ENCODE data around the gene SLC10A3. TPM values are rescaled to one million over a fixed set of nuclear protein-coding genes. Genes with fewer than 3 reads are reported as not detected.
A peak's percentile ranks its signal among the peaks of the same experiment; 100 is the strongest.

Gene SLC10A3
- total and polyA plus RNA-seq, 4 experiments from 2014 or later = 22.5 to 62.3 (median 42.6) TPM

DNA sequence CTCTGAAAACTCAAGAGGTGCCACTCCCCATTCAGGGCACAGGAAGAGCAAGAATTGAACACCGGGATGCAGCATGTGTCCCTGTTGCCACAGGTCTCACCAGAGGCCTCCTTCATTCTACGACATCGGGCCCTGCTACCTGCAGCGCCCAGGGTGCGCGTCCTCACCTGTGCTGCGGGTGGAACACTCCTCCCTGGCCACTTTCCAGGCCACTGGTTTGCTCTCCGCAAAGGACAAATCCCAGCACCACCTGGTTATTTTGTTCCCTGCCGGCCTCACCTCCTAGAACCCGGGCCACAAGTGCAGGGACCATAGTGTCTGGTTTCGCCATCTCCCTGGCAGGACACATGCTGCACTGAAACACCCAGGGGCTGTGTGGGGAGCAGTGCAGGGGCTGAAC, 39.9 kb upstream of the SLC10A3 start:
- DNase-seq = no peak
- Mint-ChIP-seq H3K27me3 (no peaks in the 10 kb centered on the region), H3K4me1 (peaks cover 13 to 37% (median 22%) of the 10 kb centered on the region in 4 donors), H3K36me3 (peaks cover 0 to 13% of the 10 kb centered on the region in 2 donors), H3K9me3 (peaks cover 0 to 2% (median 0%) of the 10 kb centered on the region in 8 donors), H3K27ac (peak overlapping the region in 1 of 7 donors; percentile 25), H3K4me3 (no peak overlapping the region)
- Histone ChIP-seq H3K27me3 (ENCODE audit: insufficient read depth, low read length) (no peaks in the 10 kb centered on the region), H3K9me3 (ENCODE audit: control insufficient read depth in 1 of 2, low read length in 2 of 2) (no peaks in the 10 kb centered on the region), H3K4me1 (ENCODE audit: insufficient read depth, low read length) (peaks cover 28% of the 10 kb centered on the region), H3K36me3 (ENCODE audit: insufficient read depth, low read length) (peaks cover 3% of the 10 kb centered on the region), H3K27ac (ENCODE audit: low read depth, low read length) (no peak overlapping the region), H3K4me3 (ENCODE audit: low read length in 2 of 2) (no peak overlapping the region)
- intact Hi-C loops (cut with micrococcal nuclease) = no loop called here
- CTCF ChIA-PET (ENCODE audit: partially characterized antibody) = interaction anchor here (1.3 kb wide), 1 partner anchor 517 kb away, joined by 4 read pairs; no protein-coding TSS in a partner anchor
- POLR2A ChIA-PET (ENCODE audit: partially characterized antibody) = interaction anchor here (1.2 kb wide), 1 partner anchor 71 kb away, joined by 4 read pairs; no protein-coding TSS in a partner anchor

DNA sequence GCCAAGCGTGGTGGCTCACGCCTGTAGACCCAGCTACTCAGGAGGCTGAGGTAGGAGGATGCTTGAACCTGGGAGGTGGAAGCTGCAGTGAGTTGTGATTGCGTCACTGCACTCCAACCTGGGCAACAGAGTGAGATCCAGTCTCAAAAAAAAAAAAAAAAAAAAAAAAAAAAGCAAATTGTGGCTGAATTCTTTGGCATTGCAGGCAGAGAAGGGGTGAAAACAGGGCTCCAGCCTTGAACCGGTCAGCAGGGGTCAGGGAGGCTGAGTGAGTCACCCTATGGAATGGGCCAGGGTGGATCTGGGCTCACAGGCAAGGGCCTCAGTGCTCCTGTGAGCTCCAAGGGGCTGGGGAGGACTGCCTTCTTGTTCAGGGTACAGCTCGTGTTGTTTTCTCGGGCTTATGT, 38.8 kb upstream of the SLC10A3 start:
- POLR2A ChIA-PET (ENCODE audit: partially characterized antibody) = interaction anchor here (1.2 kb wide), 1 partner anchor 70 kb away, joined by 4 read pairs; no protein-coding TSS in a partner anchor
- Mint-ChIP-seq H3K4me1 (peaks cover 11 to 28% (median 16%) of the 10 kb centered on the region in 4 donors), H3K36me3 (peaks cover 0 to 6% of the 10 kb centered on the region in 2 donors), H3K27me3 (no peaks in the 10 kb centered on the region), H3K4me3 (peak overlapping the region in 1 of 8 donors; percentile 31), H3K27ac (no peak overlapping the region), H3K9me3 (peaks cover 0 to 2% (median 0%) of the 10 kb centered on the region in 8 donors)
- Histone ChIP-seq H3K27me3 (ENCODE audit: insufficient read depth, low read length) (no peaks in the 10 kb centered on the region), H3K9me3 (ENCODE audit: control insufficient read depth in 1 of 2, low read length in 2 of 2) (no peaks in the 10 kb centered on the region), H3K4me1 (ENCODE audit: insufficient read depth, low read length) (peaks cover 23% of the 10 kb centered on the region), H3K4me3 (ENCODE audit: low read length in 2 of 2) (no peak overlapping the region), H3K36me3 (ENCODE audit: insufficient read depth, low read length) (no peaks in the 10 kb centered on the region), H3K27ac (ENCODE audit: low read depth, low read length) (no peak overlapping the region)
- CTCF ChIA-PET (ENCODE audit: partially characterized antibody) = interaction anchor here (0.7 to 1.3 kb wide), 2 partner anchors 34 to 516 kb away, joined by 4 to 5 read pairs; no protein-coding TSS in a partner anchor
- no peak for DNase-seq
- intact Hi-C loops (cut with micrococcal nuclease) = no loop called here

DNA sequence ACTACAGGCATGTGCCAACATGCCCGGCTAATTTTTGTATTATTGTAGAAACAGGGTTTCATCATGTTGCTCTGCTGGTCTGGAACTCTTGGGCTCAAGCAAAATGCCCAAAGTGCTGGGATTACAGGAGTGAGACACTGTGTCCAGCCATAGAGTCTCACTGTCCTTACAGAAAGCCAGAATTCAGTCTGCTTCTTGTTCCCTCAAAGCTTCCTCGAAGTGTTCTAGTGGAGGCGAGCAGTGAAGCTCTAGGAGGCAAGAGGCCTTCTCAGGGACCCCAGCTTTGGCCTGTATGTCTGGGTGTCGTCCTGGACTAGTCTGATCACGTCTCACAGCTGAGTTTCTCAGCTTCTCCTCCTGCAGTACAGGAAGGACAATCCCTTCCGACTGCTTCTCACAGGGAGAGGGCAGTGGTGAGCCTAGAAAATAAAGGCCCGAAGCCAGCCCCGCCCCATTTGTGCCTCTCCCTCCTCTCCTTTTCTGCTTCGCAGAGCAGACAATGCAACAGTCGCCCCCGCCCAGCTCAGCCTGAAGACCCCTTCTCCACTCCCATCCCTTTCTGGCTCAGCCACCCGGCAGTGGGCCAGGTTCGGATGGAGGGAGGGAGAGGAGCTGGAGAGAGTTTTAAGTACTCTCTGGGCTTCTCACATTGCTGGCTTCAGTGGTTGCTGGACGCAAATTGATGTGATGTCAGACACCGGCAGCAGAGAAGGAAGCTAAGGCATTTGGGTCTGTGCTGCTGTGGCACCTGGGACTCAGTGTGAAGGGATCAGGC, 36.7 kb upstream of the SLC10A3 start:
- no peaks in the 10 kb centered on the region for H3K9me3 ChIP-seq (ENCODE audit: control insufficient read depth in 1 of 2, low read length in 2 of 2)
- Mint-ChIP-seq H3K9me3 (peaks cover 0 to 2% (median 0%) of the 10 kb centered on the region in 8 donors), H3K36me3 (peaks cover 0 to 4% of the 10 kb centered on the region in 2 donors), H3K27me3 (no peaks in the 10 kb centered on the region), H3K4me1 (peaks cover 11 to 23% (median 16%) of the 10 kb centered on the region in 4 donors), H3K4me3 (peak overlapping the region in 5 of 8 donors; percentile 12 to 63 (median 52)), H3K27ac (peak overlapping the region in 6 of 7 donors; percentile 22 to 77 (median 68))
- CTCF ChIA-PET (ENCODE audit: partially characterized antibody) = interaction anchor here (0.7 to 1.7 kb wide), 18 partner anchors 8 to 583 kb away, joined by 3 to 11 read pairs (median 4); partner anchors contain the start of genes FAM3A, RENBP, RPL10 and SLC10A3
- no peaks in the 10 kb centered on the region for H3K27me3 ChIP-seq (ENCODE audit: insufficient read depth, low read length)
- no peak overlapping the region for H3K4me3 ChIP-seq (ENCODE audit: low read length in 2 of 2)
- intact Hi-C loops (cut with micrococcal nuclease) = no loop called here
- peak; percentile 43 to 65 (median 47) for DNase-seq
- no peaks in the 10 kb centered on the region for H3K36me3 ChIP-seq (ENCODE audit: insufficient read depth, low read length)
- POLR2A ChIA-PET (ENCODE audit: partially characterized antibody) = interaction anchor here (0.6 to 3.2 kb wide), 17 partner anchors 11 to 600 kb away, joined by 3 to 31 read pairs (median 3); partner anchors contain the start of genes ATP6AP1, FAM3A, IKBKG and LAGE3
- peak overlapping the region; percentile 31 for H3K27ac ChIP-seq (ENCODE audit: low read depth, low read length)
- peaks cover 23% of the 10 kb centered on the region for H3K4me1 ChIP-seq (ENCODE audit: insufficient read depth, low read length)

- Histone ChIP-seq H3K27ac (ENCODE audit: low read depth, low read length) (no peak overlapping the region), H3K27me3 (ENCODE audit: insufficient read depth, low read length) (no peaks in the 10 kb centered on the region), H3K4me3 (ENCODE audit: low read length in 2 of 2) (no peak overlapping the region), H3K4me1 (ENCODE audit: insufficient read depth, low read length) (peaks cover 23% of the 10 kb centered on the region), H3K36me3 (ENCODE audit: insufficient read depth, low read length) (no peaks in the 10 kb centered on the region), H3K9me3 (ENCODE audit: control insufficient read depth in 1 of 2, low read length in 2 of 2) (no peaks in the 10 kb centered on the region)
- H3K9me3 Mint-ChIP-seq = no peaks in the 10 kb centered on the region
- H3K36me3 Mint-ChIP-seq = no peaks in the 10 kb centered on the region
- no peaks in the 10 kb centered on the region for H3K27me3 Mint-ChIP-seq
- peak overlapping the region in 5 of 8 donors; percentile 6 to 62 (median 39) for H3K4me3 Mint-ChIP-seq
- no peak for DNase-seq
- peaks cover 11 to 23% (median 16%) of the 10 kb centered on the region in 4 donors for H3K4me1 Mint-ChIP-seq
- H3K27ac Mint-ChIP-seq = peak overlapping the region in 6 of 7 donors; percentile 2 to 81 (median 48)
- ChIA-PET POLR2A (ENCODE audit: partially characterized antibody) (interaction anchor here (0.8 to 3.2 kb wide), 6 partner anchors 10 to 127 kb away, joined by 3 to 31 read pairs (median 8); partner anchors contain the start of genes ATP6AP1, FAM3A, RPL10 and SLC10A3), CTCF (ENCODE audit: partially characterized antibody) (interaction anchor here (0.7 to 1.7 kb wide), 4 partner anchors 11 to 127 kb away, joined by 3 to 11 read pairs (median 4); partner anchors contain the start of genes RPL10 and SLC10A3)
- intact Hi-C loops (cut with micrococcal nuclease) = no loop called here
These were observed 35.4 kb upstream of the SLC10A3 start for GRCh38 chrX:154525606-154526490.

DNA sequence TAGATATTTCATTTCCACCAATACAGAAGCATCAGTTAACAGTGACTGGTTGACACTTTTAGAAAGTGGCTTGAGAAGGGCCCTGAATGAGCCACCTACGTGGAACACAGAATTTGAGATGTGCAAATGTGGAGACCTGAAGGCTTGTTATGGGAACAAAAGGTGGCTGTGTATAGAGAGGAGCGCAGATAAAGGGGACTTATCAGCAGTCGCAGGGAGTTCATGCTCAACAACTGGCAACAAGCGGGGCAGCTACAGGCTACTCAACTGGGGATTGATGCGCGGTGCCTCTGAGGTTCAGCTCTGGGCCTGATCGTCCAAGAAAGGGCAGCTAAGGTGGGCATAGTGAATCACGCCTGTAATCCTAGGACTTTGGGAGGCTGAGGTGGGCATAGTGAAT, 29.0 kb upstream of the SLC10A3 start:
- Histone ChIP-seq H3K36me3 (ENCODE audit: insufficient read depth, low read length) (no peaks in the 10 kb centered on the region), H3K27me3 (ENCODE audit: insufficient read depth, low read length) (no peaks in the 10 kb centered on the region), H3K9me3 (ENCODE audit: control insufficient read depth in 1 of 2, low read length in 2 of 2) (no peaks in the 10 kb centered on the region), H3K4me1 (ENCODE audit: insufficient read depth, low read length) (peaks cover 13% of the 10 kb centered on the region), H3K4me3 (ENCODE audit: low read length in 2 of 2) (no peak overlapping the region), H3K27ac (ENCODE audit: low read depth, low read length) (no peak overlapping the region)
- intact Hi-C loops (cut with micrococcal nuclease) = loop anchor here (5.0 kb wide), 2 partner anchors 62 to 82 kb away; partner anchors contain the start of genes GDI1 and PLXNA3
- no peaks in the 10 kb centered on the region for H3K9me3 Mint-ChIP-seq
- no peak overlapping the region for H3K4me3 Mint-ChIP-seq
- ChIA-PET POLR2A (ENCODE audit: partially characterized antibody) (no interaction called here), CTCF (ENCODE audit: partially characterized antibody) (interaction anchor here (1.2 kb wide), 1 partner anchor 8 kb away, joined by 7 read pairs; no protein-coding TSS in a partner anchor)
- no peak for DNase-seq
- peaks cover 3 to 14% (median 6%) of the 10 kb centered on the region in 4 donors for H3K4me1 Mint-ChIP-seq
- no peaks in the 10 kb centered on the region for H3K27me3 Mint-ChIP-seq
- peak overlapping the region in 1 of 7 donors; percentile 36 for H3K27ac Mint-ChIP-seq
- H3K36me3 Mint-ChIP-seq = peaks cover 0 to 1% of the 10 kb centered on the region in 2 donors

DNA sequence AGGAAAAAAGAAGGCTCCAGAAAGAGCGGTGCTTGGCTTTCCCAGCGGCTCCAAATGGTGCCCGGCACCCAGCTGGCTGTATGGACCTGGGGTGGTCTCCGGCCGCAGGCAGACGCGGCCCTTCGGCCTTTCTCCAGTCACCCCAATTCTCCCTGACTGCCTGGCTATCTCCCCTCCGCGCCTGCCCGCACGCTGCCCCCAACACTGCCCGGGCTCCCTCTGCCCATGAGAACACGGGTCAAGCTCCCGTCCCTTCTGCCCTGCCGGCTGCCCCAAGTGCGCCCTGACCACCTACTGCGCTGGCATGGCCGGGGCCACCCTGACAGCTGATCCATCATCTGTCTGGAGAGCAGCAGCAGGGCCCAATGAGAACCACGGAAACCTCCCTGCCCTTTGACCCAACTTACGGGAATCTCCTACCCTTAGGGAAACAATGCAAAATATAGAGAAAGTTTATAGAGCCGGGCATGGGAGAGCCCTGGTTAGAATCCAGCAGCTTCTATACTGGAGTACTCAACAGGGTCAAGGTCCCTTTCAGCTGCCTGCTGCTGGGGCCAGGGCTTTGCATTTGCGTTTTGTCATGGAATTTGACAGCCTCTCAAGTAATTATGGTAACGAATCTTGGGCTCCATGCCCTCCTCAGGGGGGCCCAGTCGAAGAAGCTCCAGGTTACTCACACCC, 26.8 kb upstream of the SLC10A3 start:
- peaks cover 8 to 21% (median 15%) of the 10 kb centered on the region in 4 donors for H3K4me1 Mint-ChIP-seq
- no peak overlapping the region for H3K27ac ChIP-seq (ENCODE audit: low read depth, low read length)
- DNase-seq = no peak
- intact Hi-C loops (cut with micrococcal nuclease) = loop anchor here (5.0 kb wide), 2 partner anchors 60 to 80 kb away; partner anchors contain the start of genes GDI1 and PLXNA3
- peak overlapping the region in 3 of 7 donors; percentile 29 to 92 (median 74) for H3K27ac Mint-ChIP-seq
- H3K4me1 ChIP-seq (ENCODE audit: insufficient read depth, low read length) = peaks cover 13% of the 10 kb centered on the region
- ChIA-PET POLR2A (ENCODE audit: partially characterized antibody) (interaction anchor here (0.7 to 4.2 kb wide), 12 partner anchors 9 to 155 kb away, joined by 3 to 34 read pairs (median 6); partner anchors contain the start of genes ATP6AP1, PLXNA3, RPL10 and SLC10A3), CTCF (ENCODE audit: partially characterized antibody) (interaction anchor here (1.0 to 1.1 kb wide), 2 partner anchors 10 kb away, joined by 3 to 4 read pairs; no protein-coding TSS in a partner anchor)
- H3K4me3 Mint-ChIP-seq = peak overlapping the region in 5 of 8 donors; percentile 34 to 88 (median 80)
- H3K27me3 ChIP-seq (ENCODE audit: insufficient read depth, low read length) = no peaks in the 10 kb centered on the region
- H3K36me3 ChIP-seq (ENCODE audit: insufficient read depth, low read length) = no peaks in the 10 kb centered on the region
- no peaks in the 10 kb centered on the region for H3K9me3 Mint-ChIP-seq
- peaks cover 0 to 1% of the 10 kb centered on the region in 2 donors for H3K36me3 Mint-ChIP-seq
- H3K4me3 ChIP-seq (ENCODE audit: low read length in 2 of 2) = no peak overlapping the region
- no peaks in the 10 kb centered on the region for H3K9me3 ChIP-seq (ENCODE audit: control insufficient read depth in 1 of 2, low read length in 2 of 2)
- H3K27me3 Mint-ChIP-seq = no peaks in the 10 kb centered on the region
